HG02852 (cell line): ENCODE results near the gene ZNF141.
"Not testable (repeated sequence)": the region's sequence is repeated elsewhere in the genome, so short reads cannot be mapped to it uniquely, and the experiment has no call there.

Experiments used
- ATAC-seq: cut with Tn5 transposase; IDR thresholded peaks from one replicate; pipeline ENCODE4 v1.9.1; 2021; ENCODE audit warnings: mild to moderate bottlenecking, moderate library complexity; ENCODE audit not compliant: unreplicated experiment

Gene ZNF141

GRCh38 chr4:384311-385010 is 46.8 kb downstream of the ZNF141 start:
- no peak for ATAC-seq

- no peak for ATAC-seq
Observed at GRCh38 chr4:385934-386707, 48.5 kb downstream of the ZNF141 start.

- no peak for ATAC-seq
Observed at GRCh38 chr4:386708-387105, 49.1 kb downstream of the ZNF141 start.

GRCh38 chr4:404006-404405 is 66.4 kb downstream of the ZNF141 start:
- no peak for ATAC-seq

GRCh38 chr4:408321-408720 is 70.7 kb downstream of the ZNF141 start:
- not testable (repeated sequence) for ATAC-seq

- ATAC-seq: no peak
Observed at GRCh38 chr4:422587-422986, 85.0 kb downstream of the ZNF141 start.
